HepG2 (cell line): ENCODE measurements around the gene CAV3.

Experiments used
- CTCF ChIP-seq: sonication (generic); formaldehyde crosslinking; IDR thresholded peaks from 2 replicates; pipeline ENCODE4 v1.5.0; 2020; ENCODE audit warnings: mild to moderate bottlenecking, missing genetic modification reagents, moderate library complexity
- ESRRA ChIP-seq: sonication (generic); formaldehyde crosslinking; IDR thresholded peaks from 2 replicates; pipeline ENCODE4 v1.5.1; 2020; ENCODE audit warnings: mild to moderate bottlenecking, low read depth, missing genetic modification reagents
- IRX3 ChIP-seq: sonication (generic); formaldehyde crosslinking; IDR thresholded peaks from 2 replicates; pipeline ENCODE4 v1.8.1; 2023; ENCODE audit warnings: mild to moderate bottlenecking, low read depth, missing genetic modification reagents, borderline replicate concordance
- JUND ChIP-seq: sonication (generic); formaldehyde crosslinking; IDR thresholded peaks from 2 replicates; pipeline ENCODE4 v1.8.0; 2022; ENCODE audit warnings: mild to moderate bottlenecking, missing genetic modification reagents
- NCOA2 ChIP-seq: sonication (generic); formaldehyde crosslinking; IDR thresholded peaks from 2 replicates; pipeline ENCODE4 v1.8.0; 2022; ENCODE audit warnings: inconsistent platforms
- RAD21 ChIP-seq: fragments of 450-650 bp; formaldehyde crosslinking; IDR thresholded peaks from 2 replicates; pipeline ENCODE4 v1.5.0; 2020; ENCODE audit warnings: mild to moderate bottlenecking
- SIN3A ChIP-seq: IDR thresholded peaks from 2 replicates; pipeline ENCODE4 v1.6.1; 2011; ENCODE audit warnings: low read depth, mild to moderate bottlenecking, control low read depth, low read length, borderline replicate concordance
- TCF7 ChIP-seq: sonication (generic); IDR thresholded peaks from 2 replicates; pipeline ENCODE4 v1.6.1; 2016; ENCODE audit warnings: antibody characterized with exemption, low read depth
- ZKSCAN1 ChIP-seq: fragments of 150-350 bp; IDR thresholded peaks from 2 replicates; pipeline ENCODE4 v1.6.1; 2014; ENCODE audit warnings: low read length
- ZNF10 ChIP-seq: sonication (generic); formaldehyde crosslinking; IDR thresholded peaks from 2 replicates; pipeline ENCODE4 v1.4.0; 2020; ENCODE audit warnings: mild to moderate bottlenecking, low read depth, missing genetic modification reagents, borderline replicate concordance
- ZNF12 ChIP-seq: sonication (generic); formaldehyde crosslinking; IDR thresholded peaks from 2 replicates; pipeline ENCODE4 v1.5.0; 2020; ENCODE audit warnings: missing genetic modification reagents

- TF ChIP-seq ZNF12 (CRISPR knock-in tag) (no peak), CTCF (CRISPR knock-in tag) (no peak), RAD21 (CRISPR knock-in tag) (no peak), TCF7 (no peak), ESRRA (CRISPR knock-in tag) (no peak), JUND (CRISPR knock-in tag) (no peak), IRX3 (CRISPR knock-in tag) (no peak), ZKSCAN1 (no peak), SIN3A (no peak), NCOA2 (no peak), ZNF10 (CRISPR knock-in tag) (no peak)
Measured at GRCh38 chr3:8756671-8757070, 23.1 kb downstream of the CAV3 start.
